GM18870 (cell line): ENCODE data around the gene SURF1.
"Not testable (repeated sequence)": the region's sequence is repeated elsewhere in the genome, so short reads cannot be mapped to it uniquely, and the experiment has no call there.

Experiments used
- ATAC-seq: cut with Tn5 transposase; IDR thresholded peaks from one replicate; pipeline ENCODE4 v1.9.1; 2021; ENCODE audit warnings: moderate library complexity; ENCODE audit not compliant: unreplicated experiment

The SURF1 gene

GRCh38 chr9:133327021-133327420 is 29.3 kb downstream of the SURF1 start:
- ATAC-seq = not testable (repeated sequence)

GRCh38 chr9:133323991-133324703 is 32.1 kb downstream of the SURF1 start:
- no peak for ATAC-seq

DNA sequence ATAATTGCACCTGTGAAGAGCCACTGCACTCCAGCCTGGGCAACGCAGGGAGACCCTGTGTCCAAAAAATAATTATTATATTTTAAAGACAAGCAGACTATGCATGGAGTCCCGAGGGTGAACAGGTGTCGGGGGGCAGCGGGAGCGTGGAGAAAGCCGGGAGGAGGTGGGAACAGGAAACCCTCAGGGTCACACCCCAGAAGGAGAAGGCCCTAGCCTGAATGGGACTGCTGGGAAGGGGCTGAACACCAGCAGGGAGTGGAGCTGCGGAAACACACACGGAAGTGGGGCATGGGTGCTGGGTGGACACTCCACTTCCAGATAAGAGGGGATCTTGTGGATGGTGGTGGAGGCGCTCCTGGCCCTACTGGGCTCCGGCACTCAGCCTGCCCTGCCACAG is 33.1 kb downstream of the SURF1 start:
- ATAC-seq = no peak

- no peak for ATAC-seq
Measured at GRCh38 chr9:133322701-133323100, 33.6 kb downstream of the SURF1 start.

GRCh38 chr9:133321411-133321935 is 34.8 kb downstream of the SURF1 start:
- ATAC-seq = no peak

DNA sequence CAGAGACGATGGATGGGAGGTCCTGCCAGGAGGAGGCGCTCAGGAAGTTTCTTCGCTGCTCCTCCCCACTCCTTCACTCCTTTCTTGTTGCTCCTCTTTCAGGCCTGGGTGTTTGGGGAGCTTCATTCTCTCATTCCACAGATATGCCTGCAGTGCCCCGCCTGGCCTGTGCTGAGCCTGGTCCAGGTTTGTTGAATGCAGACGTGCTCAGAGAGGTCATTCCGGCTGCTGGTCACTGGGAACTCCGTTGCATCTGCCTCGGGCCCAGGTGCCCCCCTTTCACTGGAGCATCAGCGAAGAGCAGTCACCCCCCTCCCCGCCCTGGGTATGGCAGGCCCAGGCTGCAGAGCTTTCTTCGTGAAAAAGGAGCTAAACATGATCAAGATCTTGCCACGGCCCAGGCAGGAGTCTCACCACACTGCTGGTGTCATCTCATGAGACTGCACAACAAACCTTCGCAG is 35.8 kb downstream of the SURF1 start:
- ATAC-seq = no peak

- ATAC-seq = not testable (repeated sequence)
Measured at GRCh38 chr9:133317551-133317950, 38.7 kb downstream of the SURF1 start.

- ATAC-seq = no peak
Measured at GRCh38 chr9:133315997-133316396, 40.3 kb downstream of the SURF1 start.

DNA sequence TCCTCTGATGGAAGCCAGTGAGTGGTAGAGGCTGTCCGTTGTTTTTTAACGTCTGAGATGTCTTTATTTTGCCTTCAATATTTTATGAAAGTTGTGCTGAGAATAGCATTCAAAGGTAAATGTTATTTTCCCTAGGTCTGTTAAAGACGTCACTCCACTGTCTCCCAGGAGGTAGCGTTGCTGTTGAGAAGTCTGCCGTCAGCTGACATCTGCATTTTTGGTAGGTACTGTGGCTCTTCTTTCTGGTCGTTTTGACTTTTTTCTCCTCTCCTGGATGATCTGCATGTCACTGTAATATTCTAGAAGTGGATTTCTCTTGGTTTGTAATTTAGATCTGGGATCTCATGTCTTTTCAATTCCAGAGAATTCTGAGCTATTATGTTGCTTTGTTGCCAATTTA is 46.7 kb downstream of the SURF1 start:
- ATAC-seq = no peak

- ATAC-seq = no peak
Measured at GRCh38 chr9:133307301-133307700, 49.0 kb downstream of the SURF1 start.

- ATAC-seq = no peak
Measured at GRCh38 chr9:133306242-133307204, 49.8 kb downstream of the SURF1 start.

GRCh38 chr9:133305731-133306130 is 50.6 kb downstream of the SURF1 start:
- ATAC-seq = no peak

- no peak for ATAC-seq
Measured at GRCh38 chr9:133304477-133305377, 51.6 kb downstream of the SURF1 start.

DNA sequence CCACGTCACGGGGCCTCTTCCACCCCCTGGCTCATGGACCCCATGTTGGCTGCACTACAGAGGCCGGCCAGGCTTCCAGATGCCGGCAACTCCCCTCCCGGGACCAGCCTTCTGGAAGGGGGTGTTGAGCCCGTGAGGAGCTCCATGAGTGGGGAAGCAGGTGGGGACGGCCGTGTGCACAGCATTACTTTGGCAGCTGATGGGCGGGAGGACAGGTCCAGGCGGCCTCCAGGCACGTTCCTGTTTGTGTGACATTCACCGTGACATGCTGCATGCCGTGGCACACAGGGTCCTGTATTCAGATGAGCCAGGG is 52.2 kb downstream of the SURF1 start:
- no peak for ATAC-seq

DNA sequence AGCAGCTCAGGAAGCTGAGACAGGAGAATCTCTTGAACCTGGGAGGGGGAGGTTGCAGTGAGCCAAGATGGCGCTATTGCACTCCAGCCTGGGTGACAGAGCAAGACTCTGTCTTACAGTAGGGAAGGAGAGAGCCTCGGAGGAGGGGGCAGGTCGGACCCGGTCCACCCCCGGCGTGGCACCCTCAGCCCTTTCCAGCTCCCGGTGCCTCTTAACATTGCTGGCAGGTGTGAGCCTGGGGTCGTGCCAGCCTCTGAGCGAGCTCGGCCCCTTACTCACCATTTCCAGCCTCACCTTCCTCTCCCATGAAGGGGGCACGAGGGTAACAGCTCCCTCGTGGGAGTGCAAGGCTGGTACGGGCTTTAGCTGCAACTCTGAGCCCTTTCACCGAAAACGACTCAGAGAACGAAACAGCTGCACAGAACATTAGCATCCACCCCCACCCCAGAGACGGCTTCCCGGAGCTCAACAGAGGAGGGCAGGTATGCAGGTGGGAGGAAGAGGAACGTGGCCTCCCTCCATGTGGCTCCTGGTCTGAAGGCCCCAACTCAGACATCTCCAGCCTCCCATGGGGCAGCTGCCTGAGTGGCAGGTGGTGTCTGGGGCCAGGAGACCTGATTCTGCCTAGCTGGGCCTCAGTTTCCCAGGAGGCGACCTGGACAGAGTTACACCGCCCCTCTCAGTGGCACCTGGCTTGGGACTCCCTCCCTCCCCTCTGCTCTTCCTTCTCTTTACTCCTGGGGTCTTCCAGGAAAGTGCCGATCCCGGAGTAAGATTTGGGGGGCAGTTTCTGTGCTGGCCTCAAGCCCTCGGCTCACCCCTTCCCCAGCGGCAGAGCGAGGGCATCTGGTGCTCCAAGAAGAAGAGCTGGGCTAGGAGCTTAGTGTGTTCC is 52.8 kb downstream of the SURF1 start:
- ATAC-seq = no peak
